CD4-positive, alpha-beta T cell treated with Interleukin-4 for 1 hour (primary cell): ENCODE measurements around the gene KIF7.
"Not testable (repeated sequence)": the region's sequence is repeated elsewhere in the genome, so short reads cannot be mapped to it uniquely, and the experiment has no call there.

ENCODE experiments used
- DNase-seq, 2 donors: peaks; one replicate each; pipeline ENCODE4 v3.0.0-alpha.2; 2020 to 2022

The KIF7 gene, protein sequence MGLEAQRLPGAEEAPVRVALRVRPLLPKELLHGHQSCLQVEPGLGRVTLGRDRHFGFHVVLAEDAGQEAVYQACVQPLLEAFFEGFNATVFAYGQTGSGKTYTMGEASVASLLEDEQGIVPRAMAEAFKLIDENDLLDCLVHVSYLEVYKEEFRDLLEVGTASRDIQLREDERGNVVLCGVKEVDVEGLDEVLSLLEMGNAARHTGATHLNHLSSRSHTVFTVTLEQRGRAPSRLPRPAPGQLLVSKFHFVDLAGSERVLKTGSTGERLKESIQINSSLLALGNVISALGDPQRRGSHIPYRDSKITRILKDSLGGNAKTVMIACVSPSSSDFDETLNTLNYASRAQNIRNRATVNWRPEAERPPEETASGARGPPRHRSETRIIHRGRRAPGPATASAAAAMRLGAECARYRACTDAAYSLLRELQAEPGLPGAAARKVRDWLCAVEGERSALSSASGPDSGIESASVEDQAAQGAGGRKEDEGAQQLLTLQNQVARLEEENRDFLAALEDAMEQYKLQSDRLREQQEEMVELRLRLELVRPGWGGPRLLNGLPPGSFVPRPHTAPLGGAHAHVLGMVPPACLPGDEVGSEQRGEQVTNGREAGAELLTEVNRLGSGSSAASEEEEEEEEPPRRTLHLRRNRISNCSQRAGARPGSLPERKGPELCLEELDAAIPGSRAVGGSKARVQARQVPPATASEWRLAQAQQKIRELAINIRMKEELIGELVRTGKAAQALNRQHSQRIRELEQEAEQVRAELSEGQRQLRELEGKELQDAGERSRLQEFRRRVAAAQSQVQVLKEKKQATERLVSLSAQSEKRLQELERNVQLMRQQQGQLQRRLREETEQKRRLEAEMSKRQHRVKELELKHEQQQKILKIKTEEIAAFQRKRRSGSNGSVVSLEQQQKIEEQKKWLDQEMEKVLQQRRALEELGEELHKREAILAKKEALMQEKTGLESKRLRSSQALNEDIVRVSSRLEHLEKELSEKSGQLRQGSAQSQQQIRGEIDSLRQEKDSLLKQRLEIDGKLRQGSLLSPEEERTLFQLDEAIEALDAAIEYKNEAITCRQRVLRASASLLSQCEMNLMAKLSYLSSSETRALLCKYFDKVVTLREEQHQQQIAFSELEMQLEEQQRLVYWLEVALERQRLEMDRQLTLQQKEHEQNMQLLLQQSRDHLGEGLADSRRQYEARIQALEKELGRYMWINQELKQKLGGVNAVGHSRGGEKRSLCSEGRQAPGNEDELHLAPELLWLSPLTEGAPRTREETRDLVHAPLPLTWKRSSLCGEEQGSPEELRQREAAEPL (N-terminal part only)

GRCh38 chr15:89654847-89655805 lies at the start of gene KIF7:
Gene KIF7 (minus strand): TSS chr15:89655467. CDS start chr15:89652930, 2,537 bp downstream.
- no peak for DNase-seq

GRCh38 chr15:89704411-89704810 lies 49.1 kb upstream of the KIF7 start:
- no peak for DNase-seq

- DNase-seq, result no peak
These were observed 39.9 kb upstream of the KIF7 start for GRCh38 chr15:89695198-89695597.

DNA sequence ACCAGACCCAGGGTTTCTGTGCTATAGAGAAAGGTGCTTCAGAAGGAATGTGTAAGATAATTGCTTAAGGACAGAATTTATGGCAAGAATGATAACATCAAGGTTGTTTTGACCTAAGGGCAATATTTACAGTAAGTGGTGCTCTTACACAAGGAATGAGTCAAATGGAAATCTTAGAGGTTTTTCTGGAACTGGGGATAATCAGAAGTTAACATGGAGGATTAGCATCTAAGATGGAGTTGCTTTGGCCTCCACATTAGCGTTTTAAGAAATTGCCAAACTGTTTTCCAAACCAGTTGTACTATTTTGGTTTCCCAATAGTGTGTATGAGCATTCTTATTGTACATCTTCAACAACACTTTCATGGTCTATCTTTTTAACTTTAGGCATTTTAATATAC lies 38.4 kb upstream of the KIF7 start:
- no peak for DNase-seq

DNA sequence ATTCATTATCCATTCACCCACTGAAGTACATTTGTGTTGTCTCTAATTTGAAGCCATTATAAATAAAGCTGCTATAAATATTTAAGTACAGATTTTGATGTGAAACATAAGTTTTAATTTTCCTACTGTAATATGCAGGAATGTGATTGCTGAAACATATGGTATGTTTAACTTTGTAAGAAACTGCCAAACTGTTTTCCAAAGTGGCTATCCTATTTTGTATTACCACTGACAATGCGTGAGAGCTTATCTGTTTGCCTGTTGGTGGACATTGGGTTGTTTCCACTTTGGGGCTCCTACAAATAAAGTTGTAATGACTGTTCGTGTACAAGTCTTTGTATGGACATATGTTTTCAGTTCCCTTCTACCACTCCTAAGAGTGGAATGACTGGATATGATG lies 37.8 kb upstream of the KIF7 start:
- DNase-seq, result no peak

DNA sequence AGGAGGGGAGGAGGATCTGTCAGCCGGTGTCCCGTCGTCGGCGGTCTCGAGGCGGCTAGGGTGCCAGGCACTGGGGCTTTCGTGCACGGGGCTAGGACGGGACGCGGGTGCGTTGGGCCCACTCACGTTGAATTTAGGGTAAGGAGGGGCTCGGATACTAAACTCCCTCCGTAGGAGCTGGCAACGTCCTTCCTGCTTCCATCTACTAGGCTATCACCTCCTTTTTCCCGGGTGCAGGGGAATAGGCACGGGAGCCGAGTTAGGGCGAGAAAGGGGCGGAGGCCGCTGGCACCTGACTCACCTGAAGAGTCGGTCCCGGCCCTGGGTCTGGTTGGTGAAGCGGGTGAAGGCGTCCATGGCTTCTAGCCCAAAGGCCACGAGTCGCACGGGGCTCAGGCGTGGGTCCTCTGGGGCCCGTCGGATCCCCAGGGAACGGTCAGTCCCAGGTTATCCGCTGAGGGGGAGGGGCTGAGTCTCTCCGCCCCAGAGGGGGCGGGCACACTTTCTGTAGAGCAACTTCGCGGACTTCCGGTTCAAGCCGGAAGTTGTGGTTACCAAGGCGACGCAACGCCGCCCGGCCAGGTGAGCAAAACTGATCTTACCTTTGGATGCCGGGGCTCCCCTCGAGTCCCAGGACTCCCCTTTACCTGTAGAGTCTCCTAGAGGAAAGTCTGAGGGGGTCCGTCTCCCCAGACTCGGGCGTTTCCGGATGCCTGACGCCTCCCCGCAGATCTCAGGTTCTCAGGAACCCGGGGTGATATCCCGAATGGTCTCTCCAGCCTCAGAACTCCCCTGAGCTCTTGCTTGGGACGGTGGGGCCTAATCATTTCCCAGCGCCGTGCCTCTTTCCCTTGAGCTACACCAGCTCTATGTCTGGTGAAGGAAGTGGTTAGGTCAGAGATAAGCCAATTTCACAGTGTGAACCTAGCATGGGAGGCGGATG lies 35.3 kb upstream of the KIF7 start, which contains the start of the genes PEX11A and WDR93:
Gene PEX11A (minus strand): TSS at position 479 of the 943 bp plus-strand sequence. CDS start 122 bp downstream, at position 357.
Gene WDR93 (plus strand): TSS at position 536 of the 943 bp plus-strand sequence. CDS start 10,936 bp downstream, outside the sequence.
- peak; percentile 81 to 84 for DNase-seq

GRCh38 chr15:89689930-89690275 lies 34.6 kb upstream of the KIF7 start:
- not testable (repeated sequence) for DNase-seq

DNA sequence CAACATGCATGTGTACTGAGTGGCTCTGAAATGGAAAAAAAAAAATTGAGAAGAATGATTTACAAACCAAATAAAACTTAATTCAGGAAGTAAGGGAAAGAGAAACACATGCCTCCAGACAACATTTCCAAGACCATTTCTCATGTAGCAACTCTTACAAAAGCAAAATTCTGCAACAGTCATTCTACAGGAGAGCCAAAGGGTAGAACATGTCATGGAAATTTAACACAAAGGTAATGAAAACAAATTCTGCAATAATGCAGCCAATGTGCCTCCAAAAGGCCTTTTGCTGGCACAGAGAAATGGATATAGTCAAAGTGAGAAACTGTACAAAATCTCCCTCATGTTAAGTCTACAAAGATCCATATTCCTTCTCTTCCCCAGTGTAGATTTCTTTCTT lies 31.3 kb upstream of the KIF7 start:
- no peak for DNase-seq

GRCh38 chr15:89685995-89686394 lies 30.7 kb upstream of the KIF7 start:
- no peak for DNase-seq

DNA sequence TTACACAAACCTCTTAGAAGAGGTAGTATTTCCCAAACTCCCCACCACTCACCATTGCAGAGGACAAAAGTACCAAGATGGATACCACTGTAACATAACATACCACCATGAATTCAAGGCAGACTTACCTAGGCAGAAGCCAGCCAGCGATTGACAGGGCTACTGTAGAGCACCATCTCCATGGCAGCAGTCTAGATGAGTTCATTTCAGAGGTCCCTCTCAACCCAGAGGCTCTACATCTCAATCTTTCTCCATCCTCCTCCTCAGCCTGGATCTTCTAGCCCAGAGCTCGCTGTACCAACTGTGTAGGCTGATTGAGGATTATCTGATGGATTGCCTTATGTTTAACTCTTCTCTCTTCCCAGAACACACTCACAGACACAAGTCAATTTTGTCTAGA lies 25.9 kb upstream of the KIF7 start:
- no peak for DNase-seq

GRCh38 chr15:89680282-89680873 lies 25.1 kb upstream of the KIF7 start:
- no peak for DNase-seq

GRCh38 chr15:89679212-89679611 lies 23.9 kb upstream of the KIF7 start, which contains the start of gene PLIN1:
Gene PLIN1 (minus strand): TSS chr15:89679367. CDS start chr15:89677489, 1,878 bp downstream.
- DNase-seq, result no peak

DNA sequence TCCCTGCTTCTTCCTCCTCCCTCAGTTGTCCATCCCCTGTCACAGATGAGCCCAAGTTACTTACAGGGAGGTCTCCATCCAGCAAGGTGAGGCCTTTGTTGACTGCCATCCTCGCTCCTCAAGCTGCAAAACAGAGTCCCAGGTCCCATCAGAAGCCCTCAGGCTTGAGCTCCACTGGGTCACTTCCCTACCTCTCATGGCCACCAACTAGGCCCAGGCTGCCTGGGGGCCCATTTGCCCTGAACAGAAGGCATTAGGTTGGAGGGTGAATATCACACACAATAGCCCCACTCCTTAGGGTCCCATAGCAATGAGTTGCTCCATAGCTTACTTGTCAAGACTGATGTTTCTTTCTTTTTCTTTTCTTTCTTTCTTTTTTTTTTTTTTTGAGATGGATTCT lies 22.1 kb upstream of the KIF7 start:
- no peak for DNase-seq

DNA sequence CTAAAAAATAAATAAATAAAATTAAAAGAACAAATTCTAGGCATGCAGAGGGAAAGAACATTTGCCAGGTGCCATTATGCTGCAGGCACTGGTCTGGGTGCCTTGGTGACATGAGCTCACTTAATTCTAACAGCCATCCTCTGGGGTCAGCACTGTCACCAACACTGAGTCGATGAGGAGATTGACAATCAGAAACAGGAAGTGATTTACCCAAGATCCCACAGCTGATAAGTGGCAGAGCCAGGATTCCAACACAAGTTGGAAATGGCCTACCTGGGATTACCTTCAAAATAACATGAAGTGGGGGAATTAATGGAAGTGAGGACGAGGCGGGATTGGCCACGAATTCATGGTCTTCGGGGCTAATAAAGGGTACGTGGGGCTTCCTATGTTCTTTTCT lies 20.3 kb upstream of the KIF7 start:
- no peak for DNase-seq

- DNase-seq, result no peak
These were observed 19.3 kb upstream of the KIF7 start for GRCh38 chr15:89674526-89674925.

DNA sequence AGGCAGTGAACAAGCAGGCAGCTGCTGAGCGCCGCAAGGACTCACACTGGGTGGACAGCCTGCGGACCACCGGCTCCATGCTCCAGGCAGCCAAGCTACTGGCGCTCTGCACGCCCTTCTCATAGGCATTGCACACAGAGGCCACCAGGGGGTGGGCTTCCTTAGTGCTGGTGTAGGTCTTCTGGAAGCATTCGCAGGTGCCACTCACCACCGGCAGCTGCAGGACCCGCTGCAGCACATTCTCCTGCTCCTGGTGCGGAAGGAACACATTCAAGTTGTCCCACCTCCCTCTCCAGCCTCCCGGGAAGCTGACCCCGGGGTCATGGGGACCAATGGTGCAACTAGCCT lies 17.9 kb upstream of the KIF7 start:
- DNase-seq, result no peak

GRCh38 chr15:89672221-89673164 lies 17.2 kb upstream of the KIF7 start:
- no peak for DNase-seq

DNA sequence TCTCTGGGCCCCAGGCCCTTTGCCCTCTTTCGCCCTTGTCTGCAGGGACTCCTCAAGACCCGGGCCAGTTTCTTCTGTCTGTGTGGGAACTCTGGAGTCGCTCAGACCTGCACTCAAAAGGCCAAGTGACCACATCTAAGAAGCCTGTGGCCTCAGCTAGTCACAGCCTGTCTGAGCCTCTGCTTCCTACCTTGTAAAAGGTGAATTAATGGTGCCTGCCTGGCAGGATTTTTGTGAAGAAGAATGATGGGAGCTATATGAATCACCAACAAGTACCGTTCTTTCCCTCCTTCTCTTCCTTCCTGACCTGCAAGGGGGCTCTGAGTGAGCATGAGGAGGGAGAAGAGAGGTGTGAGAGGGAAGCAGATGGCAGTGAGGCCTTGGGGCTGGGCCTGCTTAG lies 16.4 kb upstream of the KIF7 start:
- DNase-seq, result no peak
